ENCODE data around the gene DCUN1D1.

Gene DCUN1D1

GRCh38 chr3:182889948-182890629, 90.2 kb downstream of the DCUN1D1 start:
- FAIRE-seq = no peak
